Neutrophil (primary cell): Measurements from ENCODE around the gene GLIS1.

Experiments
- H3K27ac ChIP-seq: fragments of 200-600 bp; sonication (generic); 2 replicates; pipeline ENCODE4 v1.5.1; 2016; ENCODE audit warnings: mild to moderate bottlenecking, moderate library complexity
- H3K27me3 ChIP-seq: fragments of 200-600 bp; sonication (generic); 2 replicates; pipeline ENCODE4 v1.6.0; 2016; ENCODE audit warnings: mild to moderate bottlenecking
- H3K36me3 ChIP-seq: fragments of 200-600 bp; sonication (generic); 2 replicates; pipeline ENCODE4 v1.5.1; 2017
- H3K4me1 ChIP-seq, 2 experiments: fragments of 200-600 bp in 1 of 2; sonication (generic) in 1 of 2; 1 replicate in 1 of 2; 2 replicates in 1 of 2; pipeline versions ENCODE4 v1.5.1 to v1.6.1; 2013 to 2016; ENCODE audit warnings: low read depth in 1 of 2, low read length in 1 of 2, mild to moderate bottlenecking in 1 of 2, moderate library complexity in 1 of 2; ENCODE audit not compliant: control insufficient read depth in 1 of 2, insufficient read depth in 1 of 2
- H3K4me3 ChIP-seq, 2 experiments: fragments of 200-600 bp in 1 of 2; sonication (generic) in 1 of 2; 1 replicate in 1 of 2; 2 replicates in 1 of 2; pipeline ENCODE4 v1.5.1; 2013 to 2016; ENCODE audit warnings: low read depth in 1 of 2, low read length in 1 of 2, mild to moderate bottlenecking in 1 of 2, moderate library complexity in 1 of 2
- H3K9me3 ChIP-seq: fragments of 200-600 bp; sonication (generic); 2 replicates; pipeline ENCODE4 v1.5.1; 2016
- CTCF ChIP-seq: fragments of 200-600 bp; sonication (generic); IDR thresholded peaks from 2 replicates; pipeline ENCODE4 v1.5.1; 2016; ENCODE audit warnings: antibody characterized with exemption

GLIS1 gene

GRCh38 chr1:53505891-53506290, 233.1 kb downstream of the GLIS1 start:
- Histone ChIP-seq H3K27ac (no peak overlapping the region), H3K27me3 (peaks cover 10% of the 10 kb centered on the region), H3K9me3 (no peaks in the 10 kb centered on the region), H3K4me1 (no peaks in the 10 kb centered on the region), H3K4me3 (no peak overlapping the region), H3K36me3 (no peaks in the 10 kb centered on the region)
- TF ChIP-seq CTCF, result no peak

- H3K27me3 ChIP-seq, result peaks cover 10% of the 10 kb centered on the region
- no peaks in the 10 kb centered on the region for H3K9me3 ChIP-seq
- H3K4me1 ChIP-seq, result no peaks in the 10 kb centered on the region
- no peak for TF ChIP-seq CTCF
- H3K27ac ChIP-seq, result no peak overlapping the region
- no peaks in the 10 kb centered on the region for H3K36me3 ChIP-seq
- no peak overlapping the region for H3K4me3 ChIP-seq
Measured at GRCh38 chr1:53505401-53505800, 233.6 kb downstream of the GLIS1 start.

GRCh38 chr1:53504901-53505300, 234.1 kb downstream of the GLIS1 start:
- H3K4me3 ChIP-seq, result no peak overlapping the region
- no peaks in the 10 kb centered on the region for H3K36me3 ChIP-seq
- H3K4me1 ChIP-seq, result no peaks in the 10 kb centered on the region
- H3K27ac ChIP-seq, result no peak overlapping the region
- peaks cover 10% of the 10 kb centered on the region for H3K27me3 ChIP-seq
- no peak for TF ChIP-seq CTCF
- no peaks in the 10 kb centered on the region for H3K9me3 ChIP-seq

GRCh38 chr1:53503433-53504217, 235.3 kb downstream of the GLIS1 start:
- Histone ChIP-seq H3K4me1 (no peaks in the 10 kb centered on the region), H3K27me3 (peaks cover 4% of the 10 kb centered on the region), H3K9me3 (no peaks in the 10 kb centered on the region), H3K4me3 (no peak overlapping the region), H3K27ac (no peak overlapping the region), H3K36me3 (no peaks in the 10 kb centered on the region)
- TF ChIP-seq CTCF, result no peak

GRCh38 chr1:53502641-53503432, 236.1 kb downstream of the GLIS1 start:
- peaks cover 4% of the 10 kb centered on the region for H3K27me3 ChIP-seq
- no peaks in the 10 kb centered on the region for H3K4me1 ChIP-seq
- H3K9me3 ChIP-seq, result no peaks in the 10 kb centered on the region
- no peak overlapping the region for H3K27ac ChIP-seq
- TF ChIP-seq CTCF, result no peak
- no peaks in the 10 kb centered on the region for H3K36me3 ChIP-seq
- no peak overlapping the region for H3K4me3 ChIP-seq
